ENCODE data around the gene LHX4.
"Not testable (repeated sequence)": the region's sequence is repeated elsewhere in the genome, so short reads cannot be mapped to it uniquely, and the experiment has no call there.

LHX4 gene

GRCh38 chr1:180197231-180197630 lies 32.8 kb upstream of the LHX4 start:
- DNase-seq (ENCODE audit: low read depth): no peak

DNA sequence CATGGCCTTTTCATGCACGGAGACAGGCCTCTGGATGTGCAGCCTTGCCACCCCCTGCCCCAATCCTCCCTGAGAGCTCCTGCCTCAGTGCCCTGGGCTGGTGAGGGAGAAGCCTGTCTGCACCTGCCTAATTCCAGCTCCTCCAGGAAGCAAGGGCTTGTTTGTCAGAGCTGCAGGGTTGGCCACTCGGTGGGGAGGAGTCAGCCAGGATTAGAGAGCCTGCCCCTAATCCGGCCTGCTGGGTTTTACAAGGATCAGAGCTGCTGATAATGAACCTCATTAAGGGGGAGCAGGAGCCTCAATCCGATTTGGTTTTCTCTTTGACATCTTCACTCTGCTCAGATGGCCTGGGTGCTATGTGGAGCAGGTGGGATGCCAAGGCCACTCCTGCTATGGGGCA lies 31.9 kb upstream of the LHX4 start:
- DNase-seq (ENCODE audit: low read depth): no peak

DNA sequence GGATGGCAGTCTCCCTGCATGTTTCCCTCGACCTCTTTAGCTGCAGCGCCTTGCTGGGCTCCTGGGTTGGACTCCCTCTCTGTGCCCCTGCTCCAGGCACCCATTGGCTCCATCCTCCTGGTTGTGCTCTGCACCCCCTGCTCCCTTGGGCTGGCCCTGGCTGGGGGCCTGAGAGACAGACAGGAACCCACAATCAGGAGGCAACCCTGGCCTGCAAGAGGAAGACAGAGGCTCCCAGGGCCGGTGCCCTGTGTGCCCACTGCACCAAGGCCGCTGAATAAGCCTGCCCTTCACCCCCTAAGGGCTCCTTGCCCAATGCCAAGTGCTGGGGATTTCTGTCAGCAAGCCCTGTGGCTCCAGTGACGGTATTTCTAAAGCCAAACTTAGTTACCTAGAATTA lies 31.5 kb upstream of the LHX4 start:
- no peak for DNase-seq (ENCODE audit: low read depth)

DNA sequence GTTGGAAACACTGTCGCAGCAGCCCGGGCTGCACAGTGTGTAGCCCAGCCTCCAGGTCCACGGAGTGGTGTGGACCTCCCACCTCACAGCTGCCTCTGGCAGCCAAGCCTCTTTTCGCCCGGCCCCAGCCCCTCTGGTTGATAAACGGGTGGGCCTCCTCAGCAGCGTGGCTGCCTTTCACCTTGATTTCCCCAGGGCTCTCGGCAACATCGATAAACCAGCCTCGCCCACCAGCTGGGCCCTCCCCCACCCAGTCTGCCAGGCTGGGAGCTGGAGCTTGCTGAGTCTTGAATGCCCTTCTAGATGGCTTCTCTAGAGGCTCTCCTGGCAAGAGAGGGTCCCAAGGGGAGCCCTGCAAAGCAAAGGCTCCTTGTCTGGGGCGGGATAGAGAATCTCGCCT lies 31.0 kb upstream of the LHX4 start:
- no peak for DNase-seq (ENCODE audit: low read depth)

DNA sequence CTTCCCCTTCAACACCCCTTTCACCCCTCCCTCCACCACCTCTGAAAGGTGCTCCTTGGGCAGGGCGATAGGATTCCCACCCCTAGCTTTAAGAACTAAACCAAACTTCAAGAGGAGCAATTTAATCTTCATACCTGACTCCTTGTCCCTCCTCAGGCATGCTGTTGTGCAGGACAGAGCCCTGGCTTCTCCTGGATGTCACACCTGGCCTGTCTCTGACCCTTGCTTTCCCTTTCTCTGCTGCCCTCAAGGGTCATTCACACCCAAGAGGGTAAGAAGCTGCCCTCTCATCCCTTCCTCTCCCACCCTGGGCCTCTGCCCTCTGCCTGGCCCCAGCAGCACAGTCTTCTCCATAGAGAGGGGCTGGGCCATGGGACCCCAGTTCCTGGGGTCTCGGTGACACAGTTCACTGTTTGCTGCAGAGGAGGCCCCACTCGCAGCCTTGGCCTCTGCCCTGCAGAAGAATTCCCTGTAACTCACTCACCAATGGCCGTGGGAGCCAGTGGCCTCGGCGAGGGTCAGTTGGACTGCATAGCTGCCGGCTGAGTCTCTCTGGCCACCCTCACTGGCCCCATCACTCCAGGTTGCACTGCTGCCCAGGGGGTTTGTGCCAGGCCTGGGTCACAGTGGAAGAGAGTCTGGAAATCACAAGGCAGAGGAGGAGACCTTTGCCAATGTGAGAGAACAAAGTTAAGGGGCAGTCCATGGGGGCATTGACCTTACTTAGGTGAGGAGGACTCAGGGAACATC lies 28.4 kb upstream of the LHX4 start:
- DNase-seq (ENCODE audit: low read depth): no peak

DNA sequence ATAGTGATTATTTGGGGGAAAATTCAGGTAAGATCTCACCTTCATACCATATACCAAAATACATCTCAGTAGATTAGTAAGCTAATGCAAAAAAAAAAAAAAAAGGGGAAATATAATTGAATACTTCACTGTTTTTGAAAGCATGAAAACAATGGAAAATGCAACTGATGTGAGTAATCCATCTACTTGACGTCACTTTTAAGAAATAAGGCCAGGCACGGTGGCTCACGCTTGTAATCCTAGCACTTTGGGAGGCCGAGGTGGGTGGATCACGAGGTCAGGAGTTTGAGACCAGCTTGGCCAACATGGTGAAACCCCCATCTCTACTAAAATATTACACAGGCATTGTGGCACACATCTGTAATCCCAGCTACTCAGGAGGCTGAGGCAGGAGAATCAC lies 27.5 kb upstream of the LHX4 start:
- not testable (repeated sequence) for DNase-seq (ENCODE audit: low read depth)

GRCh38 chr1:180204231-180204630 lies 25.8 kb upstream of the LHX4 start:
- DNase-seq (ENCODE audit: low read depth): no peak

DNA sequence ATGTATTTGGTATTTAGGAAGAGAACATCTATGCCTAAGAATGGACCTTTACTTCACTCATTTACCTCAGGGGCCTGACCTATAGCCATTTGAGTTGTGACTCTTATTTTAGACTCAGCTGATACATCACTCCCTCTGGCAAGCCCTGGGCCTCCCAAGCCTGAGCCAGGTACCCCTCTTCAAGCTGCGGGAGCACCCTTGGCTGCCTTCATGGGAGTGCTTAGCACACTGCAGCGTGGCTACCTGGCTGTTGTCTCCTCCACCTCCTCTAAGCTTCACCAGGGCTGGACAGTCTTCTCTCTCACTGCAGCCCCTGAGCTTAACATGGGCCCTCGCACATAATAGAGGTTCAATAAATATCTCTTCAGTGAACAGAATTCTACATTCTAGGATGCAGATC lies 23.5 kb upstream of the LHX4 start:
- DNase-seq (ENCODE audit: low read depth): no peak

GRCh38 chr1:180208264-180208663 lies 21.8 kb upstream of the LHX4 start:
- no peak for DNase-seq (ENCODE audit: low read depth)

DNA sequence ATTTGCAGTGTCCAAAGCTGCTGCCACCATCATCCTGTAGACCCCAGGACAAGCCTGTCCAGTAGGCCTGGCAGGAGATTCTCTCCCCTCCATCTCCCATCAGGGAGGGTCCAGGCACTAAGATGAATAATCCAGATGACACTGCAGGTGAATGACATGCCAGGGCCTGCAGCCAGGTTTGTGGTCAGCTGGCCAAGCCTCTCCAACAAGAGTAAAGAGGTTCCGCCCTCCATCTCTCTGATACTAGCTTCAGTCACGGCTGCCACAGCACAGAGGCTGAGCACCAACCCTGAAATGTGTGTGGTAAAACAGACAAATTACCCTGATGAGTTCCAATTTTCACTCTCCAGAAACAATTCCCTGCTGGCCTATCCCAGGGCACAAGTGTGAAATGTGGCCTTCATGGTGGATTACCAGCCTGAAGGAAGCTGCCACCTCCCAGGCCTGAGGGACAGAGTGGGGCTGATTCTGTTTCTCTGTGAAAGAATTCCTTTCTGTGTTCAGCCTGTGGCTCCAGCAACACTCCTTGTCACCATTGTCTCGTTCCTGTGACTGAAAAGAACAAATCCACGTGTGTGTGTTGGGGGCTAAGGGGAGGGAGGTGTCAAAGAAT lies 19.9 kb upstream of the LHX4 start:
- DNase-seq (ENCODE audit: low read depth): no peak

GRCh38 chr1:180211156-180211859 lies 18.8 kb upstream of the LHX4 start:
- DNase-seq (ENCODE audit: low read depth): no peak

- no peak for DNase-seq (ENCODE audit: low read depth)
Measured at GRCh38 chr1:180211860-180212229, 18.2 kb upstream of the LHX4 start.

GRCh38 chr1:180213401-180214170 lies 16.5 kb upstream of the LHX4 start:
- no peak for DNase-seq (ENCODE audit: low read depth)

GRCh38 chr1:180215856-180216625 lies 14.0 kb upstream of the LHX4 start:
- DNase-seq (ENCODE audit: low read depth): no peak

DNA sequence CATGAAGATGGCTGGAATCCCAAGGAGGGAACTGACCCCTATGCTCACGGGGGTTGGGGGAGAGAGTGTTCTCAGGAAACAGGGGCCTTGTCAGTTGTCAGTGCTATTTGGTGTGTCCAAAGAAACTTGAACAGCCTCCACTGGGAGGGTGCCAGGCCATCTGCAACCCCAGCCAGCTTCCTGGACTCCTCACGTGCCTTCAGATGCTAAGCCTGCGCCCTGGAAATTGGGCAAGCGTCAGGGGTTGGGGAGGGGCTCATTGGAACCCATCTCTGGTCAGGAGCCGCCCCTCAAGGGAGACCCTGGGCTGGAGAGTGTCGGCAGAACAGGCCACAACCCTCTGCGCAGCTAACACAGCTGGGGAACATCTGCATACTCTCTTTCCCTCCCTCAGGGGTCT lies 13.1 kb upstream of the LHX4 start:
- no peak for DNase-seq (ENCODE audit: low read depth)

DNA sequence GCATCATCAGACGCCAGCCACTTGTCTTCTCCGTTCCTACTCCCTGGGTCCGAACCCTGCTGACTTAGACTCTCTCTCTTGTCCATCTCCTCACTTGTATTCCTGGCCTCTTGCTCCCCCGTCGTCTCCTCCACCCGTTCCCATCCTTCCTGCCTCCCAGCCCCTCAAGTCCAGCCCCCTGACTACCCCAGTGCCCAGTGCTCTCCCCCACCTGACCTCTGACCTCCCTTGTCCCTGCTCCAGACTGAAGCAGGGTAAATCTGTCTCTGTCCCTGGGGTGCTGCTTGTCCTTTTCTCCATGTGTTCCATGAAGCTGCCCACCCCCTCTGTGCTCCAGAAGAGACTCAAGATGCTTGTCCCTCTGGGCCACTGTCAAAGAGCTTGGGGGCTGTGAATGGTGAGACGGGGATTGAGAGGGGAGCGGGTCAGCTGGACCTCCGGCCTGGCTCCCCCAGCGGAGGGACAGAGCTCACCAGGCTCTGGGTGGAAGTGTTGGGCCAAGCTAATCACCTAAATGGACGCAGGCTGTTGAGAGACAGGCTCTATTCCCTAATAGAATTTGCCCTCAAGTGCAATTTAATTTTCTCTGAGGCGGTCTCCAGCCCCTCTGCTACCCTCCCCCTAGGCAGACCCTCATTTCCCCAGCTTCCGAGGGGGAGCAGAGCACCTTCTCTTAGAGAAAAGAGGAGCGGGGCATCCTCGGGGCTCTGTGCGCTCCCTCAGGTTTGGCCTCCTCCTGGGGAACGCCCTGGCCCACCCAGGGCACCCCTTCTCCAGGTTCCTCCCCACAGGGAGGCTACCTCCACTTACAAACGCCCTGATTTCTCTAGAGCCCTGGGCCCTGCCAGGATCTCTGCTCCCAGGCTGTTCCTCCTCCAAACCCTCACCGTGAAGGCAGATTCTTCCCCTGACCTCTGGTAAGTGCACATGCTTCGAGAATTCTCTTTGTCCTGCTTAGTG lies 11.0 kb upstream of the LHX4 start:
- DNase-seq (ENCODE audit: low read depth): no peak

DNA sequence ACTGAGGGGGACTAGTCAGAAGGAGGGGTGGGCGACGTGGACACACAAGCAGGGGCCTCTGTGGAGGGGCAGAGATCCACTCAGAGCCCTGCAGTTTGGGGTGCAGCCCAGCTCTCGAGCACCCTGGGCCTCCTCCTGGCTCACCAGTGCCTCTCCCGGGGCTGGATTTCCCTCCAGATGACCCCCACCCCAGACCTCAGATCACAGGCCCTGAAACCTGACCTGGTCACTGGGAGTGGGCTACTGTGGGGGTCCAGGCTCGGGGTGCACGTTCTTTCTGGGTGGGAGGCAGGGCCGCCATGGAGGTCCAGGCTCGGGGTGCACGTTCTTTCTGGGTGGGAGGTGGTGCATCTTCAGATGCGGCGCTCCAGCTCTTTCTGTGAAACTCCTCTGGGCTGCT lies 10.3 kb upstream of the LHX4 start:
- no peak for DNase-seq (ENCODE audit: low read depth)

DNA sequence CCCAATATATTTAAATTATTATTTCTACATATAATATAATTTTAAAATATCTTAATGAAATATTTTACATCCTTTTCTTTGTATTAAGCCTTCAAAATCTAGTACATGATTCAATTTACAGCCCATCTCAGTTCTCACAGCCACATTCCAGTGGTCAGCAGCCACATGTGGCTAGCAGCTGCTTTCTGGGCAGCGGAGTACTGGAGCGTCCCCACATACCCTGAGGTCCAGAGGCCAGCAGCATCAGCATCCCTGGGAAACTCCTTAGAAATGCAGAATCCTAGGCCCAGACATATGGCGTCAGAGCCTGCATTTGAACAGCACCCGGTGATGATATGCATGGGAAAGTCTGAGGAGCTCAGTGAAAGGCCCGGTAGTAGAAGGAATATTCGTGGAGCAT lies 8.6 kb upstream of the LHX4 start:
- DNase-seq (ENCODE audit: low read depth): no peak

DNA sequence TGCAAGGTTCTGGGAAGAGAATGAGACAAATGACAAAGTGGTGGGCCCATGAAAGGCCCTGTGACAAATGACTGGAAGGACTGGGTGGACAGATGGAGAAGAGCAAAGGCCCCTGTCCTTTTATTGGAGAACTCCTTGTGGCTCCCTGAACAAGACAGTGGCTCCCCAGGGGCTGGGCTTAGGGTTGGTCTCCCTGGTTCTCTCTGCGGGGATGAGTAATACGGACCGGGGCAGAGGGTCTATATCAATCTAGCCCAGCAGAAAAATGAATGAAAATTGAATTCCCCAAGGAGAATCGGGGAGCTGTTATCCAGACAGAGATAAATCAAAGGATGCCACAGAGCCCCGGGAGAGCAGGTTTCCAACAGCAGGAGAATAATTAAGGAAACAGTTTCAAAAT lies 5.2 kb upstream of the LHX4 start:
- DNase-seq (ENCODE audit: low read depth): no peak

GRCh38 chr1:180225403-180225802 lies 4.7 kb upstream of the LHX4 start:
- no peak for DNase-seq (ENCODE audit: low read depth)

Data from activated T-helper 9 cell treated with anti-CD3 and anti-CD28 coated beads, Interleukin-2, amount 50 U/mL, for 16 hours (primary cell).